HCT116 (cell line): Measurements from ENCODE around the gene FAM167B. TPM values are rescaled to one million over a fixed set of nuclear protein-coding genes. Genes with fewer than 3 reads are reported as not detected.
A peak's percentile ranks its signal among the peaks of the same experiment; 100 is the strongest.

Experiments
- ATAC-seq: fragments of 200-7000 bp; cut with Tn5 transposase; 2 replicates; pipeline ENCODE4 v1.9.1; 2020; ENCODE audit warnings: mild to moderate bottlenecking, moderate library complexity
- BruUV-seq: library from RNA; stranded (reverse); fragments of 400-500 nt; replicated peaks from 2 replicates; lab custom pipeline; 2021; lab: Mats Ljungman, UMichigan
- CTCF ChIA-PET: fragments of 300-600 bp; sonication (Branson Sonifier 250); formaldehyde crosslinking; loops from one replicate; lab custom pipeline; 2021; ENCODE audit warnings: antibody characterized with exemption; lab: Charles Lee
- POLR2A ChIA-PET: fragments of 300-600, 350-600 bp; sonication (Branson Sonifier 250); formaldehyde crosslinking; loops from one replicate; lab custom pipeline; 2021; ENCODE audit warnings: antibody characterized with exemption; lab: Charles Lee
- RAD21 ChIA-PET, 2 experiments: fragments of 300-600 bp; sonication (Branson Sonifier 250); formaldehyde crosslinking; loops; one replicate each; lab custom pipeline; 2023; ENCODE audit warnings: low total read pairs in 2 of 2; ENCODE audit not compliant: uncharacterized antibody in 2 of 2, unreplicated experiment in 2 of 2, low non-redundant PET in 1 of 2; lab: Charles Lee
- DNase-seq: peaks from one replicate; pipeline ENCODE4 v3.0.0-alpha.2; 2010; ENCODE audit warnings: low read depth, low spot score
- H2AFZ ChIP-seq: fragments of 200-600 bp; shearing (Covaris generic), sonication (generic); 2 replicates; pipeline ENCODE4 v1.6.1; 2017; ENCODE audit warnings: low read depth, mixed run types, mixed read lengths, antibody characterized with exemption, low read length; ENCODE audit not compliant: poor library complexity, severe bottlenecking
- H3K27ac ChIP-seq: 2 replicates; pipeline ENCODE4 v1.5.1; 2012; ENCODE audit warnings: low read depth, low read length
- H3K27me3 ChIP-seq: fragments of 200-600 bp; sonication (generic); 2 replicates; pipeline ENCODE4 v1.6.1; 2016; ENCODE audit warnings: mixed run types, low read length, mixed read lengths; ENCODE audit not compliant: insufficient read depth
- H3K36me3 ChIP-seq, 2 experiments: fragments of 200-500 bp in 1 of 2; fragments of 200-600 bp in 1 of 2; sonication (Bioruptor generic) in 1 of 2; sonication (generic) in 1 of 2; 2 replicates each; pipeline versions ENCODE4 v1.5.1 to v1.6.1; 2014 to 2016; ENCODE audit warnings: low read length in 2 of 2, inconsistent platforms in 1 of 2, mixed read lengths in 1 of 2, mixed run types in 1 of 2; ENCODE audit not compliant: insufficient read depth in 2 of 2, control insufficient read depth in 1 of 2
- H3K4me1 ChIP-seq, 2 experiments: fragments of 200-600 bp in 1 of 2; sonication (generic) in 1 of 2; 2 replicates each; pipeline versions ENCODE4 v1.5.1 to v1.6.1; 2012 to 2017; ENCODE audit warnings: low read length in 2 of 2, inconsistent platforms in 1 of 2, mild to moderate bottlenecking in 1 of 2, mixed read lengths in 1 of 2, mixed run types in 1 of 2, moderate library complexity in 1 of 2; ENCODE audit not compliant: insufficient read depth in 2 of 2, control insufficient read depth in 1 of 2
- H3K4me2 ChIP-seq: fragments of 200-600 bp; sonication (generic); 2 replicates; pipeline ENCODE4 v1.6.1; 2017; ENCODE audit warnings: mixed run types, low read length, mixed read lengths
- H3K4me3 ChIP-seq, 2 experiments: fragments of 200-600 bp in 1 of 2; sonication (generic) in 1 of 2; replicated peaks in 1 of 2; 2 replicates each; pipeline ENCODE4 v1.5.1; 2011 to 2016; ENCODE audit warnings: low read length in 2 of 2, control low read depth in 1 of 2, low read depth in 1 of 2, mild to moderate bottlenecking in 1 of 2, mixed read lengths in 1 of 2, mixed run types in 1 of 2
- H3K79me2 ChIP-seq: fragments of 200-600 bp; sonication (generic); 2 replicates; pipeline ENCODE4 v1.6.1; 2017; ENCODE audit warnings: mild to moderate bottlenecking, mixed run types, low read length, moderate library complexity, mixed read lengths; ENCODE audit not compliant: insufficient read depth
- H3K9ac ChIP-seq: fragments of 200-600 bp; sonication (generic); 2 replicates; pipeline ENCODE4 v1.6.1; 2016; ENCODE audit warnings: low read length, mixed read lengths
- H3K9me2 ChIP-seq: fragments of 200-600 bp; sonication (generic), shearing (Covaris generic); 2 replicates; pipeline ENCODE4 v1.6.1; 2017; ENCODE audit warnings: mixed run types, mild to moderate bottlenecking, moderate library complexity; ENCODE audit not compliant: insufficient read depth
- H3K9me3 ChIP-seq, 2 experiments: fragments of 200-500 bp in 1 of 2; fragments of 200-600 bp in 1 of 2; sonication (Bioruptor generic) in 1 of 2; sonication (generic) in 1 of 2; 2 replicates each; pipeline ENCODE4 v1.6.1; 2014 to 2017; ENCODE audit warnings: low read length in 2 of 2, mixed read lengths in 2 of 2, inconsistent platforms in 1 of 2, low read depth in 1 of 2, mild to moderate bottlenecking in 1 of 2, mixed run types in 1 of 2, moderate library complexity in 1 of 2; ENCODE audit not compliant: control insufficient read depth in 1 of 2, insufficient read depth in 1 of 2
- H4K20me1 ChIP-seq: fragments of 200-600 bp; sonication (generic), shearing (Covaris generic); 2 replicates; pipeline ENCODE4 v1.6.1; 2017; ENCODE audit warnings: mixed run types, mild to moderate bottlenecking, moderate library complexity; ENCODE audit not compliant: insufficient read depth
- EZH2 ChIP-seq: fragments of 200-600 bp; sonication (generic); IDR thresholded peaks from 2 replicates; pipeline ENCODE4 v1.6.1; 2017; ENCODE audit warnings: antibody characterized with exemption, mixed run types
- MAX ChIP-seq: IDR thresholded peaks from 2 replicates; pipeline ENCODE4 v1.6.1; 2012
- YY1 ChIP-seq: IDR thresholded peaks from 2 replicates; pipeline ENCODE4 v1.6.1; 2011; ENCODE audit warnings: low read length, low read depth, moderate library complexity, mild to moderate bottlenecking; ENCODE audit not compliant: insufficient replicate concordance; ENCODE audit errors: extremely low read depth
- intact Hi-C: fragments of 100-400 bp; cut with micrococcal nuclease; formaldehyde crosslinking; loops from 2 replicates; pipeline ENCODE4 v1.10.0; 2022
- total RNA-seq: library from RNA; stranded (reverse); gene quantifications from one replicate; pipeline ENCODE4 v1.2.1, GENCODE V29; 2021; ENCODE audit not compliant: unreplicated experiment
- TF ChIP-seq, protein P1 (sequence below): IDR thresholded peaks from 2 replicates; pipeline ENCODE4 v1.6.1; 2012; ENCODE audit warnings: low read depth

FAM167B gene
- total RNA-seq, 1 experiment from 2014 or later = 0.42 TPM

DNA sequence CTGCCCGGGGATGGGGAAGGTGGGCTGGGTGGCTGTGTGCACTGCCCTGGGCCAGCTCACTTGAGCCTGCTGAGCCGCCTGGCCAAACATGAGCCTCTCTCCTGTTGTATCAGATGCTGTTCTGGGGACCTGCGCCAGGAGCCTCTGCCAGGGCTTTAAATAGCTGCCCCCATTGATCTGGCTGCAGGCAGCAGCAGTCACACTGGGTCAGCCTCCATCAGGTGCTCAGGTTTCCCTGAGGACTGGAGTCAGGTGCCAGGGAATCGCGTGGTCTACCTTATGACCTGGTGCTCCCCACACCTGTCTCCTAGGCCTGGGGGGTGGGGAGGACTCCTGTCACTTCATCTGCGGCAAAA, 47.3 kb upstream of the FAM167B start:
- Histone ChIP-seq H3K4me2 (peak overlapping the region; percentile 71), H3K27me3 (no peaks in the 10 kb centered on the region), H2AFZ (no peak overlapping the region), H3K36me3 (peaks cover 5 to 26% of the 10 kb centered on the region in 2 experiments), H3K4me3 (no peak overlapping the region), H3K27ac (no peak overlapping the region), H3K9ac (0 out of 2 replicates have a peak overlapping the region, but pooled peaks have one; percentile 47), H3K79me2 (no peaks in the 10 kb centered on the region), H3K4me1 (peaks cover 5 to 21% of the 10 kb centered on the region in 2 experiments; a peak in 3 of 4 replicates), H3K9me2 (no peaks in the 10 kb centered on the region), H3K9me3 (no peaks in the 10 kb centered on the region), H4K20me1 (no peaks in the 10 kb centered on the region)
- ChIA-PET CTCF (interaction anchor here (1.4 kb wide), 1 partner anchor 16 kb away, joined by 3 read pairs; no protein-coding TSS in a partner anchor), POLR2A (no interaction called here), RAD21 (no interaction called here)
- DNase-seq (no peak), ATAC-seq (0 out of 2 replicates have a peak, but pooled peaks have one; percentile 6)
- TF ChIP-seq, protein P1, sequence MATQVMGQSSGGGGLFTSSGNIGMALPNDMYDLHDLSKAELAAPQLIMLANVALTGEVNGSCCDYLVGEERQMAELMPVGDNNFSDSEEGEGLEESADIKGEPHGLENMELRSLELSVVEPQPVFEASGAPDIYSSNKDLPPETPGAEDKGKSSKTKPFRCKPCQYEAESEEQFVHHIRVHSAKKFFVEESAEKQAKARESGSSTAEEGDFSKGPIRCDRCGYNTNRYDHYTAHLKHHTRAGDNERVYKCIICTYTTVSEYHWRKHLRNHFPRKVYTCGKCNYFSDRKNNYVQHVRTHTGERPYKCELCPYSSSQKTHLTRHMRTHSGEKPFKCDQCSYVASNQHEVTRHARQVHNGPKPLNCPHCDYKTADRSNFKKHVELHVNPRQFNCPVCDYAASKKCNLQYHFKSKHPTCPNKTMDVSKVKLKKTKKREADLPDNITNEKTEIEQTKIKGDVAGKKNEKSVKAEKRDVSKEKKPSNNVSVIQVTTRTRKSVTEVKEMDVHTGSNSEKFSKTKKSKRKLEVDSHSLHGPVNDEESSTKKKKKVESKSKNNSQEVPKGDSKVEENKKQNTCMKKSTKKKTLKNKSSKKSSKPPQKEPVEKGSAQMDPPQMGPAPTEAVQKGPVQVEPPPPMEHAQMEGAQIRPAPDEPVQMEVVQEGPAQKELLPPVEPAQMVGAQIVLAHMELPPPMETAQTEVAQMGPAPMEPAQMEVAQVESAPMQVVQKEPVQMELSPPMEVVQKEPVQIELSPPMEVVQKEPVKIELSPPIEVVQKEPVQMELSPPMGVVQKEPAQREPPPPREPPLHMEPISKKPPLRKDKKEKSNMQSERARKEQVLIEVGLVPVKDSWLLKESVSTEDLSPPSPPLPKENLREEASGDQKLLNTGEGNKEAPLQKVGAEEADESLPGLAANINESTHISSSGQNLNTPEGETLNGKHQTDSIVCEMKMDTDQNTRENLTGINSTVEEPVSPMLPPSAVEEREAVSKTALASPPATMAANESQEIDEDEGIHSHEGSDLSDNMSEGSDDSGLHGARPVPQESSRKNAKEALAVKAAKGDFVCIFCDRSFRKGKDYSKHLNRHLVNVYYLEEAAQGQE = no peak
- TF ChIP-seq YY1 (no peak), MAX (no peak), EZH2 (no peak)
- BruUV-seq = no TSS peak
- intact Hi-C loops = no loop called here
